Measurements from ENCODE around the gene RAB11FIP4.
"Not testable (repeated sequence)": the region's sequence is repeated elsewhere in the genome, so short reads cannot be mapped to it uniquely, and the experiment has no call there.

Gene RAB11FIP4

GRCh38 chr17:31391496-31391949, at the start of gene RAB11FIP4:
Gene RAB11FIP4, plus strand, starts transcription at chr17:31391675. Its CDS starts 178 bp downstream, at chr17:31391853.
- DNase-seq (ENCODE audit: low spot score) = peak; percentile 65

- not testable (repeated sequence) for DNase-seq (ENCODE audit: low spot score)
Observed at GRCh38 chr17:31345191-31345747, 46.2 kb upstream of the RAB11FIP4 start.

GRCh38 chr17:31349454-31349853, 42.0 kb upstream of the RAB11FIP4 start:
- no peak for DNase-seq (ENCODE audit: low spot score)

- DNase-seq (ENCODE audit: low spot score) = no peak
Observed at GRCh38 chr17:31355935-31356334, 35.5 kb upstream of the RAB11FIP4 start.

GRCh38 chr17:31357091-31357490, 34.4 kb upstream of the RAB11FIP4 start:
- DNase-seq (ENCODE audit: low spot score) = no peak

- no peak for DNase-seq (ENCODE audit: low spot score)
Observed at GRCh38 chr17:31357839-31358394, 33.6 kb upstream of the RAB11FIP4 start.

- no peak for DNase-seq (ENCODE audit: low spot score)
Observed at GRCh38 chr17:31364012-31364411, 27.5 kb upstream of the RAB11FIP4 start.

GRCh38 chr17:31366088-31366487, 25.4 kb upstream of the RAB11FIP4 start:
- no peak for DNase-seq (ENCODE audit: low spot score)

GRCh38 chr17:31369266-31369665, 22.2 kb upstream of the RAB11FIP4 start:
- no peak for DNase-seq (ENCODE audit: low spot score)

GRCh38 chr17:31371511-31372097, 19.9 kb upstream of the RAB11FIP4 start:
- peak; percentile 28 for DNase-seq (ENCODE audit: low spot score)

- DNase-seq (ENCODE audit: low spot score) = peak; percentile 89
Observed at GRCh38 chr17:31373150-31374093, 18.1 kb upstream of the RAB11FIP4 start.

- no peak for DNase-seq (ENCODE audit: low spot score)
Observed at GRCh38 chr17:31374094-31374447, 17.4 kb upstream of the RAB11FIP4 start.

- no peak for DNase-seq (ENCODE audit: low spot score)
Observed at GRCh38 chr17:31374503-31374902, 17.0 kb upstream of the RAB11FIP4 start.

- no peak for DNase-seq (ENCODE audit: low spot score)
Observed at GRCh38 chr17:31378638-31379037, 12.8 kb upstream of the RAB11FIP4 start.

- peak; percentile 53 for DNase-seq (ENCODE audit: low spot score)
Observed at GRCh38 chr17:31379597-31380205, 11.8 kb upstream of the RAB11FIP4 start.

GRCh38 chr17:31381165-31381668, 10.3 kb upstream of the RAB11FIP4 start:
- peak; percentile 20 for DNase-seq (ENCODE audit: low spot score)

GRCh38 chr17:31382668-31383275, 8.7 kb upstream of the RAB11FIP4 start:
- DNase-seq (ENCODE audit: low spot score) = not testable (repeated sequence)

GRCh38 chr17:31383488-31383887, 8.0 kb upstream of the RAB11FIP4 start:
- DNase-seq (ENCODE audit: low spot score) = not testable (repeated sequence)

- DNase-seq (ENCODE audit: low spot score) = no peak
Observed at GRCh38 chr17:31385428-31386285, 5.8 kb upstream of the RAB11FIP4 start.

GRCh38 chr17:31386542-31387075, 4.9 kb upstream of the RAB11FIP4 start:
- no peak for DNase-seq (ENCODE audit: low spot score)

All from globus pallidus (tissue), 1 donor.